A673 (cell line): ENCODE measurements around the gene TFR2. TPM values are rescaled to one million over a fixed set of nuclear protein-coding genes. Genes with fewer than 3 reads are reported as not detected.

Source experiments
- BruUV-seq: library from RNA; stranded (reverse); fragments of 400-500 nt; replicated peaks from 2 replicates; lab custom pipeline; 2021; lab: Mats Ljungman, UMichigan
- CTCF ChIA-PET: fragments of 300-600 bp; sonication (Branson Sonifier 250); formaldehyde crosslinking; loops from one replicate; lab custom pipeline; 2022; ENCODE audit warnings: antibody characterized with exemption; lab: Charles Lee
- POLR2A ChIA-PET: fragments of 300-600 bp; sonication (Branson Sonifier 250); formaldehyde crosslinking; loops from one replicate; lab custom pipeline; 2022; ENCODE audit warnings: antibody characterized with exemption; ENCODE audit not compliant: low non-redundant PET; lab: Charles Lee
- DNase-seq: peaks from one replicate; pipeline ENCODE4 v3.0.0-alpha.2; 2015; ENCODE audit warnings: low spot score
- H3K27ac ChIP-seq: fragments of 200-600 bp; sonication (generic); 2 replicates; pipeline ENCODE4 v1.5.1; 2016; ENCODE audit warnings: mixed run types, low read depth, mild to moderate bottlenecking, mixed read lengths, antibody characterized with exemption, low read length; ENCODE audit not compliant: poor library complexity, severe bottlenecking
- H3K27me3 ChIP-seq: fragments of 200-600 bp; sonication (generic); replicated peaks from 2 replicates; pipeline ENCODE4 v1.6.1; 2017; ENCODE audit warnings: mixed run types, low read depth, mild to moderate bottlenecking, mixed read lengths, antibody characterized with exemption, low read length; ENCODE audit not compliant: insufficient read depth, poor library complexity
- H3K36me3 ChIP-seq: fragments of 200-600 bp; sonication (generic); 2 replicates; pipeline ENCODE4 v1.6.1; 2016; ENCODE audit warnings: mixed run types, mild to moderate bottlenecking, mixed read lengths, antibody characterized with exemption, low read length; ENCODE audit not compliant: insufficient read depth, poor library complexity, severe bottlenecking
- H3K4me1 ChIP-seq: fragments of 200-600 bp; sonication (generic); 2 replicates; pipeline ENCODE4 v1.6.1; 2017; ENCODE audit warnings: mixed run types, mild to moderate bottlenecking, mixed read lengths, antibody characterized with exemption, low read length; ENCODE audit not compliant: insufficient read depth, poor library complexity, severe bottlenecking
- H3K4me3 ChIP-seq: fragments of 200-600 bp; sonication (generic); 2 replicates; pipeline ENCODE4 v1.5.1; 2016; ENCODE audit warnings: low read depth, mixed run types, mild to moderate bottlenecking, mixed read lengths, low read length; ENCODE audit not compliant: poor library complexity, severe bottlenecking
- H3K9me3 ChIP-seq: fragments of 200-600 bp; sonication (generic); 2 replicates; pipeline ENCODE4 v1.6.1; 2016; ENCODE audit warnings: mixed run types, low read depth, mild to moderate bottlenecking, mixed read lengths, antibody characterized with exemption, low read length; ENCODE audit not compliant: poor library complexity, severe bottlenecking
- EZH2 ChIP-seq: fragments of 200-600 bp; sonication (generic); IDR thresholded peaks from 2 replicates; pipeline ENCODE4 v1.6.1; 2017; ENCODE audit warnings: borderline replicate concordance, low read depth, mild to moderate bottlenecking, mixed read lengths, antibody characterized with exemption, low read length; ENCODE audit not compliant: poor library complexity, severe bottlenecking
- intact Hi-C: fragments of 100-400 bp; cut with micrococcal nuclease; formaldehyde crosslinking; loops from one replicate; pipeline ENCODE4 v1.10.0; 2022; ENCODE audit not compliant: unreplicated experiment
- total RNA-seq: library from RNA; stranded (reverse); gene quantifications from 2 replicates; pipeline ENCODE4 v1.2.3, GENCODE V29; 2021
- TF ChIP-seq, protein P1 (sequence below): fragments of 300-800, 200-600 bp; sonication (generic); conservative IDR thresholded peaks from 2 replicates; pipeline ENCODE4 v1.5.1; 2017; ENCODE audit warnings: low read depth, mild to moderate bottlenecking, antibody characterized with exemption, low read length, moderate library complexity, mixed read lengths

The TFR2 gene
- total RNA-seq, 1 experiment from 2014 or later, result 2.0 TPM

GRCh38 chr7:100687751-100688300 is 46.5 kb upstream of the TFR2 start:
- POLR2A ChIA-PET, result no interaction called here
- no peak overlapping the region for H3K27ac ChIP-seq
- no TSS peak for BruUV-seq
- TF ChIP-seq EZH2, result no peak
- TF ChIP-seq, protein P1, sequence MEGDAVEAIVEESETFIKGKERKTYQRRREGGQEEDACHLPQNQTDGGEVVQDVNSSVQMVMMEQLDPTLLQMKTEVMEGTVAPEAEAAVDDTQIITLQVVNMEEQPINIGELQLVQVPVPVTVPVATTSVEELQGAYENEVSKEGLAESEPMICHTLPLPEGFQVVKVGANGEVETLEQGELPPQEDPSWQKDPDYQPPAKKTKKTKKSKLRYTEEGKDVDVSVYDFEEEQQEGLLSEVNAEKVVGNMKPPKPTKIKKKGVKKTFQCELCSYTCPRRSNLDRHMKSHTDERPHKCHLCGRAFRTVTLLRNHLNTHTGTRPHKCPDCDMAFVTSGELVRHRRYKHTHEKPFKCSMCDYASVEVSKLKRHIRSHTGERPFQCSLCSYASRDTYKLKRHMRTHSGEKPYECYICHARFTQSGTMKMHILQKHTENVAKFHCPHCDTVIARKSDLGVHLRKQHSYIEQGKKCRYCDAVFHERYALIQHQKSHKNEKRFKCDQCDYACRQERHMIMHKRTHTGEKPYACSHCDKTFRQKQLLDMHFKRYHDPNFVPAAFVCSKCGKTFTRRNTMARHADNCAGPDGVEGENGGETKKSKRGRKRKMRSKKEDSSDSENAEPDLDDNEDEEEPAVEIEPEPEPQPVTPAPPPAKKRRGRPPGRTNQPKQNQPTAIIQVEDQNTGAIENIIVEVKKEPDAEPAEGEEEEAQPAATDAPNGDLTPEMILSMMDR, result no peak
- CTCF ChIA-PET, result no interaction called here
- H3K4me3 ChIP-seq, result no peak overlapping the region
- H3K36me3 ChIP-seq, result peaks cover 74% of the 10 kb centered on the region
- no peaks in the 10 kb centered on the region for H3K9me3 ChIP-seq
- H3K27me3 ChIP-seq, result no peaks in the 10 kb centered on the region
- intact Hi-C loops, result no loop called here
- no peak for DNase-seq
- H3K4me1 ChIP-seq, result peaks cover 15% of the 10 kb centered on the region

DNA sequence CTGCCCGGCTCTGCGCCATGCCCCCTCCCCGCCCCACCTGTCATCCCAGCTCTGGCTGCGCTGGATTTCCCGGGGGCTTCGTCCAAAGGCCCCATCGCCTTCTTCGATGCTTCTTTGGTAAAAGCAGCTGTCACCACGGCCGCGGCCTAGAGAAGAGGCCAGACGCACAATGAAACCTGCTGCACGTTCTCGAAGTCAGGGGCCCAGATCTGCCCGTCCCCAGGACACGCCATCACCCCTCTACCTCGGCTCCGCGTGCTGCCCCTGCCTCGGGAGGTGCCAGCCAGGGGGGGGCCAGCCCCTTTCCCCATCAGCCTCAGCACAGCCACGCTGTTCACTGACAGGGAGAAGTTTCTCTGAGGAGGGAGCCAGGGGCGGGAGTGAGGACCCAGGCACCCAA is 45.9 kb upstream of the TFR2 start:
- no peak overlapping the region for H3K4me3 ChIP-seq
- ChIA-PET CTCF (no interaction called here), POLR2A (no interaction called here)
- DNase-seq, result no peak
- no TSS peak for BruUV-seq
- peaks cover 11% of the 10 kb centered on the region for H3K4me1 ChIP-seq
- intact Hi-C loops, result no loop called here
- TF ChIP-seq, protein P1, result no peak
- no peak for TF ChIP-seq EZH2
- no peaks in the 10 kb centered on the region for H3K9me3 ChIP-seq
- peaks cover 80% of the 10 kb centered on the region for H3K36me3 ChIP-seq
- H3K27ac ChIP-seq, result no peak overlapping the region
- H3K27me3 ChIP-seq, result no peaks in the 10 kb centered on the region

DNA sequence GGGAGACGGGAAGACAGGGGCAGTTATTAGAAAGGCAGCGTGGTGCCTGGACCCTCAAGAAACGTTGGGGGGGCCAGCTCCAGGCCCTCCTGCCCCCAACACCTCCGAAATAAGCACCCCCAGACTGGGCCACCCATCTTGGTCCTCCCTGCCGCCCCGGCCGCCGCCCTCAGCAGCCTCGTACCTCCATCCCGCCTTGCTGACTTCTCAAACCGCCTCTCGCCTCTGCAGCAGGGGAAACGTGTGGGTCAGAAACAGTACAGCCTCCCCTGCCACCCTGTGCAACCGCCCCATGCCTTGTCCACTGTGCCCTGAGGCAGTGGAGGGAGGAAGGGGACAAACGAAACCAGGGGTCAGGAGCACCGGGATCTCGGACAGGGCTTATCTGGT is 45.5 kb upstream of the TFR2 start:
- no peak for TF ChIP-seq EZH2
- TF ChIP-seq, protein P1, result no peak
- POLR2A ChIA-PET, result no interaction called here

More for the DNA sequence above, 45.5 kb upstream of the TFR2 start:
- no TSS peak for BruUV-seq
- H3K4me3 ChIP-seq, result no peak overlapping the region
- peaks cover 84% of the 10 kb centered on the region for H3K36me3 ChIP-seq
- no peaks in the 10 kb centered on the region for H3K9me3 ChIP-seq
- DNase-seq, result no peak
- peaks cover 7% of the 10 kb centered on the region for H3K4me1 ChIP-seq
- H3K27ac ChIP-seq, result no peak overlapping the region
- no peaks in the 10 kb centered on the region for H3K27me3 ChIP-seq
- CTCF ChIA-PET, result no interaction called here
- intact Hi-C loops, result no loop called here
